Gastrocnemius medialis (tissue), 4 donors: ENCODE results near the gene FOXL2NB. TPM values are rescaled to one million over a fixed set of nuclear protein-coding genes. Genes with fewer than 3 reads are reported as not detected.

Experiments
- ATAC-seq, 2 donors: fragments of 150-250 bp; one replicate each; pipeline ENCODE4 v1.9.1; 2016
- DNase-seq, 2 donors: peaks; one replicate each; pipeline ENCODE4 v3.0.0-alpha.2; 2019
- H3K27ac ChIP-seq, 4 donors: fragments of 200-600 bp; sonication (generic); 1 replicate in 1 of 4; 2 replicates in 3 of 4; pipeline ENCODE4 v1.5.1; 2016 to 2018; ENCODE audit warnings: mild to moderate bottlenecking in 2 of 4, moderate library complexity in 1 of 4
- H3K27me3 ChIP-seq, 3 donors: fragments of 200-600 bp; sonication (generic) in 2 of 3; 1 replicate in 1 of 3; 2 replicates in 2 of 3; pipeline versions ENCODE4 v1.5.1 to v1.6.0; 2016 to 2019; ENCODE audit warnings: mild to moderate bottlenecking in 1 of 3, moderate library complexity in 1 of 3
- H3K36me3 ChIP-seq, 2 donors: fragments of 200-600 bp; sonication (generic) in 1 of 2; one replicate each; pipeline ENCODE4 v1.5.1; 2017 to 2018
- H3K4me1 ChIP-seq, 2 donors: fragments of 200-600 bp; sonication (generic) in 1 of 2; one replicate each; pipeline ENCODE4 v1.5.1; 2016 to 2017; ENCODE audit warnings: mild to moderate bottlenecking in 2 of 2
- H3K4me3 ChIP-seq, 4 donors: fragments of 200-600 bp; sonication (generic) in 3 of 4; 1 replicate in 1 of 4; 2 replicates in 3 of 4; pipeline ENCODE4 v1.5.1; 2016 to 2019; ENCODE audit warnings: mild to moderate bottlenecking in 2 of 4
- H3K9me3 ChIP-seq, 3 donors: fragments of 200-600 bp; sonication (generic) in 2 of 3; 1 replicate in 1 of 3; 2 replicates in 2 of 3; pipeline ENCODE4 v1.5.1; 2016 to 2019
- POLR2A ChIP-seq, 2 donors: fragments of 450-650 bp; IDR thresholded peaks; one replicate each; pipeline ENCODE4 v1.6.1; 2017; ENCODE audit warnings: antibody characterized with exemption in 2 of 2, mild to moderate bottlenecking in 2 of 2, moderate library complexity in 2 of 2
- in situ Hi-C, 4 donors: fragments of 200-750 bp; cut with MboI; loops; one replicate each; pipeline versions ENCODE4 v1.15.0 to v1.8.0; 2017; ENCODE audit warnings: low sequenced_read_pairs in 4 of 4
- intact Hi-C: fragments of 100-400 bp; cut with DNase I; formaldehyde crosslinking; loops from one replicate; pipeline ENCODE4 v1.15.1; 2023; ENCODE audit warnings: low total_unique reads
- total RNA-seq, 4 donors: library from RNA; depleted of rRNA; stranded (reverse); fragments of >200 nt; gene quantifications; one replicate each; pipeline versions ENCODE4 v1.1.0 to v1.2.3, GENCODE V29; 2016
- TF ChIP-seq, protein P1 (sequence below), 5 experiments: fragments of 450-650 bp in 3 of 5; fragments of 200-600 bp in 2 of 5; sonication (generic) in 2 of 5; IDR thresholded peaks in 4 of 5; conservative IDR thresholded peaks in 1 of 5; 1 replicate in 4 of 5; 2 replicates in 1 of 5; pipeline ENCODE4 v1.5.1; 2016 to 2019; ENCODE audit warnings: antibody characterized with exemption in 5 of 5, mild to moderate bottlenecking in 3 of 5, moderate library complexity in 3 of 5

FOXL2NB gene
- not detected for total RNA-seq

DNA sequence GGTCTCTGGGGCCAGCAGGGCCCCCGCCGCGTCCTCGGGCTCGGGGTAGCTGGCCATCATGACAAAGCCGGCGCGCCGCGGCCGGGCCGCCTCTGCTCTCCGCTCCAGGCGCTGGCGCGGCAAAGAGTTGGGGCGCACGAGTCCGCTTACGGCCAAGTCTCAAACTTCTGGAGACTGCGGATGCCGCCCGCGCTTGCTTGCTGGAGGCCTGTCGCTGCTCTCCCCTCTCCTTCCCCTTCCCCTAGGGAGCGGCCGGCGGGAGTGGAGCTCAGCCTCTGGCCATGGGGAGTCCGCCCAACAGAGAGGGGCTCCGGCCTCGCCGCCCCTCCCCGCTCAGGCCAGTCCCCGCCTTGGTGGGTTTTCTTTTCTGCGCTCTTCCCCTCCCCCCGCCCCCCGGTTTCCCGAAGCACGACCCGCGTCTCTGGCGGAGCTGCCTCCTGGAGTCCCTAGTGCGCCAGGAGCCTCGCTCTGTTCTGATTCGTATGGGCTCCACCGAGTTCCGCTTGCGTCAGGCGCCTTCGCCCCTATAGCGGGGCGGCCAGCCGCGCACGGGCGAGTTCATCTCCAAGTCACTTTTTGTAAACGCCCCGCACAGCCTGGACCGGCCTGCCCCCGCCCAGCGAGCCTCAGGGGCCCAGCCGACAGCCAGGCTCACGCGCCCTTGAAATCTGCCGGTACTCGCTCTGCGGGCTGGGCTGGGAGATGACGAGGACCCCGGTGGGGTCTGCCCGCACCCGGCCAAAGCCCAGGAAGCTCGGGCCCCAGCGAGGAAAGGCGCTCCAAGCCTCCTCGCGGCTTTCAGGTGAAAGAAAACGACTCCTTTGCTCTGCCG is at the start of gene FOXL2NB, which contains the start of gene FOXL2:
Gene FOXL2NB (plus strand): TSS at position 555 of the 832 bp plus-strand sequence. CDS start 148 bp downstream, at position 703.
Gene FOXL2 (minus strand): TSS at position 475 of the 832 bp plus-strand sequence. CDS start 415 bp downstream, at position 60.
- peaks cover 93 to 98% (median 95%) of the 10 kb centered on the region in 3 donors for H3K27me3 ChIP-seq
- TF ChIP-seq POLR2A (IDR thresholded peaks at IDR 0.05) = no peak
- TF ChIP-seq, protein P1, sequence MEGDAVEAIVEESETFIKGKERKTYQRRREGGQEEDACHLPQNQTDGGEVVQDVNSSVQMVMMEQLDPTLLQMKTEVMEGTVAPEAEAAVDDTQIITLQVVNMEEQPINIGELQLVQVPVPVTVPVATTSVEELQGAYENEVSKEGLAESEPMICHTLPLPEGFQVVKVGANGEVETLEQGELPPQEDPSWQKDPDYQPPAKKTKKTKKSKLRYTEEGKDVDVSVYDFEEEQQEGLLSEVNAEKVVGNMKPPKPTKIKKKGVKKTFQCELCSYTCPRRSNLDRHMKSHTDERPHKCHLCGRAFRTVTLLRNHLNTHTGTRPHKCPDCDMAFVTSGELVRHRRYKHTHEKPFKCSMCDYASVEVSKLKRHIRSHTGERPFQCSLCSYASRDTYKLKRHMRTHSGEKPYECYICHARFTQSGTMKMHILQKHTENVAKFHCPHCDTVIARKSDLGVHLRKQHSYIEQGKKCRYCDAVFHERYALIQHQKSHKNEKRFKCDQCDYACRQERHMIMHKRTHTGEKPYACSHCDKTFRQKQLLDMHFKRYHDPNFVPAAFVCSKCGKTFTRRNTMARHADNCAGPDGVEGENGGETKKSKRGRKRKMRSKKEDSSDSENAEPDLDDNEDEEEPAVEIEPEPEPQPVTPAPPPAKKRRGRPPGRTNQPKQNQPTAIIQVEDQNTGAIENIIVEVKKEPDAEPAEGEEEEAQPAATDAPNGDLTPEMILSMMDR (IDR thresholded peaks at IDR 0.05 in 4 of 5, conservative IDR thresholded peaks at IDR 0.05 in 1 of 5) = no peak
- no peaks in the 10 kb centered on the region for H3K9me3 ChIP-seq
- intact Hi-C loops (no loop called here), in situ Hi-C loops (loop anchor here in 3 of 4 donors (25.0 kb wide), 2 partner anchors 365 to 390 kb away; partner anchors contain the start of gene MRPS22 (in 2 of the 3))
- H3K4me3 ChIP-seq = peak within 1 kb of the TSS; percentile 49 to 56 (median 52)
- DNase-seq (no peak), ATAC-seq (peak in 1 of 2 donors; percentile 43)
- no peak within 1 kb of the TSS for H3K27ac ChIP-seq
- H3K4me1 ChIP-seq = peaks cover 17 to 25% of the 10 kb centered on the region in 2 donors
- no peaks in the 10 kb centered on the region for H3K36me3 ChIP-seq

DNA sequence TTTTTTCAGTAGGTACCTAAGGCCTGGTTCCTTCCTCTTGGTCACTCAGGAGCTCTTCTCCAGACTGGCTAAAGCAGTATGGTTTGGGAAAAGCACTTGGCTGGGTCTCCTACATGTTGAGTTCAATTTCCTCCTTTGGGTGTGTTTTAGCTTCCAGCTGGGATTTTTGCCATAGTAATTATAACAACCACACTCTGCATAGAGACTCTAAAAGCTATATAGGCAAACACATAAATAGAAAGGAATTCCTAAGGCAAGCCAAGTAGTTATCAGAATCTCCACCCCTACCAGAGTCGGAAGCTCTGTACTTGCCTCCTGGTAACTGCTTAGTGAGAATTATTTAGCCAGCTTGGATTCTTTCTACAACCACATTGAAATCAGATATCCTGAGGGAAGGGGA is 48.7 kb upstream of the FOXL2NB start:
- no peak for TF ChIP-seq POLR2A (IDR thresholded peaks at IDR 0.05)
- TF ChIP-seq, protein P1 (IDR thresholded peaks at IDR 0.05 in 4 of 5, conservative IDR thresholded peaks at IDR 0.05 in 1 of 5) = no peak
- Histone ChIP-seq H3K27me3 (no peaks in the 10 kb centered on the region), H3K4me3 (no peak overlapping the region), H3K27ac (peak overlapping the region in 3 of 4 donors; percentile 5 to 9 (median 7)), H3K4me1 (peaks cover 0 to 8% of the 10 kb centered on the region in 2 donors), H3K9me3 (no peaks in the 10 kb centered on the region), H3K36me3 (no peaks in the 10 kb centered on the region)
- intact Hi-C loops = no loop called here
- in situ Hi-C loops = no loop called here
- ATAC-seq = peak in 1 of 2 donors; percentile 36
- no peak for DNase-seq

DNA sequence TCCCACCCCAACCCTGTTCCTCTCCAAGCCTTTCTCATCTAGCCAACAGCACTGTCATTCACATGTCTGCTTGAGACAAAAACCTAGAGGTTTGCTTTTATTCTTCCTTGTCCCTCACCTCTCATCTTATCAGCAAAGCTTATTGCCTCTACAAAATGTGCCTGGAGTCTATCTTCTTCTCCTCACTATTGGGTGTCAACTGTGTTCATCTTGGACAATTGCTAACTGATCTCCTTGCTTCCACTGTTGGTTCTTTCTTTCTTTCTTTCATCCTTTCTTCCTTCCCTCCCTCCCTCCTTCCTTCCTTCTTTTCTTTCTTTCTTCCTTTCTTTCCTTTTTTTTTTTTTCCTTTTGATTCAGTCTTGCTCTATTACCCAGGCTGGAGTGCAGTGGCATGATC is 48.3 kb upstream of the FOXL2NB start:
- peaks cover 0 to 8% of the 10 kb centered on the region in 2 donors for H3K4me1 ChIP-seq
- in situ Hi-C loops (no loop called here), intact Hi-C loops (no loop called here)
- H3K9me3 ChIP-seq = no peaks in the 10 kb centered on the region
- TF ChIP-seq, protein P1 (IDR thresholded peaks at IDR 0.05 in 4 of 5, conservative IDR thresholded peaks at IDR 0.05 in 1 of 5) = no peak
- TF ChIP-seq POLR2A (IDR thresholded peaks at IDR 0.05) = no peak
- H3K4me3 ChIP-seq = no peak overlapping the region
- ATAC-seq (peak in 1 of 2 donors; percentile 23), DNase-seq (no peak)
- H3K36me3 ChIP-seq = no peaks in the 10 kb centered on the region
- H3K27me3 ChIP-seq = no peaks in the 10 kb centered on the region
- H3K27ac ChIP-seq = peak overlapping the region in 1 of 4 donors; percentile 5

DNA sequence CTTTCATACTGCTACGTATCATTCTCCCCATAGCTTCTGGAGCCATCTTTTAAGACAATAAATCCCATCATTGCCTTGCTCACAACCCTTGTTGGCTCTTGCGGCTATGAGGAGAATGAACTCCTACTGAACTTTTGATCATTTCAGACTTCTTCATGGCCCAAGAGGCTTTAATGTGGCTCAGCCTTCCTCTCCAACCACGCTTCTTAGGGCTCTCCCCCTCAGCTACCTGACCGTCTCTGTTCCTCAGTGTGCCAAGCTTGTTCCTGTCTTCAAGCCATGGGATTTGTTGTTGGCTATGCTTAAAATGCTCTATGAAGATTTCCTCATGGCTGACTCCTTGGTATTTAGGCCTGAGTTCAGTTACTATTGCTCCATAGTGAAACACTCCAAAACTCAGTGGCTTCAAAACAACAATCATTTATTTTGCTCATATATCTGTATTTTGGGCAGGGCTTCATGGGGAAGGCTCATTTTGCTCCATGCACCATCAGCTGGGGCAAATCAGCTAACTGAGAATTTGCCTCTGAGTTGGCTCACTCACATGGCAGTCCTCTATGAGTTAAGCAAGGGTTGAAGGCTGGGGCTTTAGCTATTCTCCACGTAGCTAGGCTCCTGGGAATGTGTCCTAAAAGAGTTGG is 47.5 kb upstream of the FOXL2NB start:
- ATAC-seq (no peak), DNase-seq (no peak)
- Histone ChIP-seq H3K4me3 (no peak overlapping the region), H3K27me3 (no peaks in the 10 kb centered on the region), H3K36me3 (no peaks in the 10 kb centered on the region), H3K9me3 (no peaks in the 10 kb centered on the region), H3K27ac (no peak overlapping the region), H3K4me1 (peaks cover 0 to 8% of the 10 kb centered on the region in 2 donors)
- intact Hi-C loops = no loop called here
- no peak for TF ChIP-seq POLR2A (IDR thresholded peaks at IDR 0.05)
- TF ChIP-seq, protein P1 (IDR thresholded peaks at IDR 0.05 in 4 of 5, conservative IDR thresholded peaks at IDR 0.05 in 1 of 5) = no peak
- in situ Hi-C loops = no loop called here
